Measurements from ENCODE around the gene PTPRM.

GRCh38 chr18:7657050-7657449, 89.9 kb downstream of the PTPRM start:
- TF ChIP-seq CTCF (IDR thresholded peaks at IDR 0.05; ENCODE audit: low read depth, low read length, missing input control) (no peak), FOXA2 (IDR thresholded peaks at IDR 0.05) (no peak), EGR1 (IDR thresholded peaks at IDR 0.05; ENCODE audit: low read depth in 2 of 2) (no peak), RAD21 (IDR thresholded peaks at IDR 0.05) (no peak), ATF3 (IDR thresholded peaks at IDR 0.05) (no peak), NR2F2 (IDR thresholded peaks at IDR 0.05) (no peak), TAF1 (conservative IDR thresholded peaks at IDR 0.05) (no peak), SP1 (IDR thresholded peaks at IDR 0.05) (no peak), HNF4G (IDR thresholded peaks at IDR 0.05) (no peak), REST (IDR thresholded peaks at IDR 0.05) (no peak), YY1 (IDR thresholded peaks at IDR 0.05) (no peak), RXRA (IDR thresholded peaks at IDR 0.05) (no peak)
